T-helper 22 cell (primary cell): Measurements from ENCODE around the gene MTMR12.
"Not testable (repeated sequence)": the region's sequence is repeated elsewhere in the genome, so short reads cannot be mapped to it uniquely, and the experiment has no call there.

Experiments used
- DNase-seq: peaks from one replicate; pipeline ENCODE4 v3.0.0-alpha.2; 2020; ENCODE audit warnings: low read depth

MTMR12 gene

DNA sequence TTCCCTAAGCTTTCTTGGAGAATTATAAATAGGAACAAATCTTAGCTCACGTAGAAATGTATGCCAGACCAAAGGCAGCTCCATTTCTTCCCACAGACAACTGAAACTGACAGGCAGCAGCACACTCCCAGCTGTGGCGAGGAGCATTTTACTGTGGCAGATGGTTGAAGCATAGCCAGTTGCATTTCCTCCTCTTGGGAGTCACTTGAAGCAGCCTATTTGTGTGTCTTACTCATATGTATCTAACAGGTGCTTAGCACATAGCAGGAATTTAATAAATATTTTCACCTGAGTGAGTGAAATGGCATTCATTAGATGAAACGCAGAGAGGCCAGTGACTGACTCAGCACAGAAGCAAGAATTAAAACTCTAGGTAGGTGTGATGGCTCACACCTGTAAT lies 12.3 kb upstream of the MTMR12 start:
- DNase-seq: no peak

GRCh38 chr5:32323741-32324140 lies 11.0 kb upstream of the MTMR12 start:
- DNase-seq: no peak

DNA sequence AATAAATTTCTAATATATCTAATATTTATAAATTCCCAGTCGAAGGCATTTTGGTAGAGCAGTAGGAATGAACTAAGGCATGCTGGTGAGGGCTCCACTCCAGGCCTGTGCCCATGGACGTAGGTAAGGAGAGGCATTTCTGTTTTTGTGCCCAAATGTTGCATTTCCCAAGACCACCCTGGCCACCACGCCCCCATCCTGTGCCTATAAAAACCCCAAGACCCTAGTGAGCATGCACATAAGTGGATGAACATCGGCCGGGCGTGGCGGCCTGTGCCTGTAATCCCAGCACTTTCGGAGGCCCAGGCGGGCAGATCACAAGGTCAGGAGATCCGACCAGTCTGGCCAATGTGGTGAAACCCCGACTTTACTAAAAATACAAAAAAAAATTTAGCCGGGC lies 10.1 kb upstream of the MTMR12 start:
- DNase-seq: no peak

DNA sequence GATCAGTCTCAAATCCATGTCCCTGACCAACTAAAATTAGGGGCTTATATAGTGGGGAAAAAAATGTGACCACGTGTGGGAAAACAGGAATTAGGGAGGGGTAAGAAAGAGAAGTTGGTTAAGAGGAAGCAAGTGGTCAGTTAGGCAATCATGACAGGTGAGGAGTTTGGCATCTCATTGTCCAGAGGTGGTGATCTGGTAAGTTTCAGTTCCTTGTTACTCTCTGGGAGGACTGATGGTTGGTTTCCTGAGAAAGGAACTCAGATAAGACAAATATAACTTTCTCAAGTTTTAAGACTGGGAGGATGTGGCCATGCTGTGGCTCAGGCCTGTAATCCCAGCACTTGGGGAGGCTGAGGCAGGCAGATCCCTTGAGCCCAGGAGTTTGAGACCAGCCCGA lies 9.0 kb upstream of the MTMR12 start:
- not testable (repeated sequence) for DNase-seq

GRCh38 chr5:32320576-32320975 lies 7.8 kb upstream of the MTMR12 start:
- DNase-seq: no peak

DNA sequence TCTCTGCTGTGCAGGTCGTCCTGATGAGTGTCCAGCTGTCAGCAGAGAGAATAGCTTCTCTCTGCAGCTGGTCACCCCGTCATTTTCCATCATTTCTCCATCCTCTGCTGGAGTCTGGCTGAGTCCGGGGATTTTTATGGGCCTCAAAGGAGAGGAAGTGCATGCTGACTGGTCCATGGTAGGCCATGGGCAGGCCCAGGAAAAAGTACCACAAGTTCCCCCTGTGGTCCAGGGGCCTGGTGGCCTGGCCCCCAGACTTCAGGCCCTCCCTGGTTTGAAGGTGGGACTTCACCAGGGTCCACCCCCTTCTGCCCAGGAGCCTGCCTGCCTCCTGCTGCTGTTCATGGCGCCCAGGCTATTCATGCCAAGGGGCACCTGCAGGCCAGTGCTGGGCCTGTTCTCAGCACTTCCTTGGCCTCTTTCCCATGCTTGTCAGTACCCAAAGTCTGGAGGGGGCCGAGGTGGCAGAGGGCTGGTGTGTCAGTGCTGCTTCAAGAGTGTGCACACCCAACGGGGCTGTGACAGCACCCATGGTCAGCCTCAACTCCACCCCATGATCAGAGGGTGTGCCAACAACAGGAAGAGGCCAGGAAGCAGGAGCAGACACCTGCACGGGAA lies 7.3 kb upstream of the MTMR12 start:
- no peak for DNase-seq

GRCh38 chr5:32319392-32319791 lies 6.7 kb upstream of the MTMR12 start:
- DNase-seq: no peak

DNA sequence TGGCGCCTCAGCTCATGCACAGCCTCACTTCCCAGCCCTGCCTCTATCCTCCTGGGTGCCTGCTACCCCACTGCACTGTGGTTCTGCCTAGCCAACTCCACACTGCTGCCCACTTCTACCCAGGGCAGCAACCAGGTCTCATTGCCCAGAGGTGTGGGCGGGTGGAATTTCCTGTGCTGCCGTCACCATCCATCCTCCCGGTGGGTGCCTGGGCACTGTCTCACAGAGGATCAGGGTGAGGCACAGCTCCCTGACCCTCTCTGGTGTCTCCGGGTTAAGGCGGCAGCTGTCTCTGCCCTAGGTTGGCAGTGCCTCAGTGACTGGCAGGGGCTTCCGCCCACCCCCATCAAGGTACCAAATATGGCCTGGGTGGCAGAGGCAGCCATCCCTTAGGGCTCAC lies 4.3 kb upstream of the MTMR12 start:
- DNase-seq: no peak

DNA sequence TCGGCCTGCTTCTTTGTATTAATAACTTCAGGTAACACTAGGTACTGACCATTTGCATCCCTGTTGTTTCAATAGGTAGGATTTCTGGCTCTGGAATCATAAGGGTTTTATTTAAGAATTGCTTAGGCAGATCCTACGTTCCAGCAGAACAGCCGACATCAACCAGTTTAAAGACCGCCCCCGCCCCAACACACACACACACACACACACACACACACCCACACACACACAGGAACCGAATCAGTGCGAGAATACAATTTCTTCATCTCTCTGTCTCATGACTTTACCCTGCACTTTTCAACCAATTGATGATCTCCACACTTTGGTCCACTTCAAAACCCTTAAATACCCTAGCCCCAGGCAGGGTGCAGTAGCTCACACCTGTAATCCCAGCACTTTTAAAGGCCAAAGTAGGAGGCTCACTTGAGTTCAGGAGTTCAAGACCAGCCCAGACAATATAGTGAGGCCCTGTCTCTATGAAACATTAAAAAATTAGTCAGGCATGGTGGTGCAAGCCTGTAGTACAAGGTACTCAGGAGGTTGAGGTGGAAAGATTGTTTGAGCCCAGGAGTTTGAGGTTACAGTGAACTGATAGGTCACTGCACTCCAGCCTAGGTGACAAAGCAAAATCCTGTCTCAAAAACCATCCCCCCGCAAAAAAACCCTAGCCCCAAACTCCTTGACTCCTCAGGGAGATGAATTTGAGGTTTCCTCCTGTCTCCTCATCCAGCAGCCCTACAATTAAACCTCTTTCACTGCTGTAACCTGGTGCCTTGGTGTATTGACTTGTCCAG lies 2.7 kb upstream of the MTMR12 start:
- no peak for DNase-seq

DNA sequence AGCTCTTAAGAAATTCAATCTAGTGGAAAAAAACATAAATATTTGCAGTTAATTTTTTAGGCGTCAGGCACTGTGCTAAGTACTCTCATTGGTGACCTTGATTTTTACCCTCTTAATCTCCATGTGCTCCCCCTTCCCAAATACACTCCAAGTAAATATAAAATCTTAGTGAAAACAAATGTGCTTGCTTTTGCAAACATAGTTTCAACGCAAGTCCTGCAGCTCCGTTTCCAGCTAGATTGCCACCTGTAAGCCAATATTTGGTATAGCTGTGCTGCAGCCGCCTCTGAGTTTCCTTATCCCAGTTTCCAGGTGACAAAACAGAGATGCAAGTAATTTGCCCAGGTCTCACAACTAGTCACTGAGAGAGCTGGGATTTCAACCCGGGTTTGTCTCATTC lies 1.9 kb upstream of the MTMR12 start:
- DNase-seq: no peak

- DNase-seq: not testable (repeated sequence)
Observed at GRCh38 chr5:32314152-32314488, 1.4 kb upstream of the MTMR12 start.

GRCh38 chr5:32312197-32312594 lies 543 bp downstream of the MTMR12 start:
- DNase-seq: no peak

DNA sequence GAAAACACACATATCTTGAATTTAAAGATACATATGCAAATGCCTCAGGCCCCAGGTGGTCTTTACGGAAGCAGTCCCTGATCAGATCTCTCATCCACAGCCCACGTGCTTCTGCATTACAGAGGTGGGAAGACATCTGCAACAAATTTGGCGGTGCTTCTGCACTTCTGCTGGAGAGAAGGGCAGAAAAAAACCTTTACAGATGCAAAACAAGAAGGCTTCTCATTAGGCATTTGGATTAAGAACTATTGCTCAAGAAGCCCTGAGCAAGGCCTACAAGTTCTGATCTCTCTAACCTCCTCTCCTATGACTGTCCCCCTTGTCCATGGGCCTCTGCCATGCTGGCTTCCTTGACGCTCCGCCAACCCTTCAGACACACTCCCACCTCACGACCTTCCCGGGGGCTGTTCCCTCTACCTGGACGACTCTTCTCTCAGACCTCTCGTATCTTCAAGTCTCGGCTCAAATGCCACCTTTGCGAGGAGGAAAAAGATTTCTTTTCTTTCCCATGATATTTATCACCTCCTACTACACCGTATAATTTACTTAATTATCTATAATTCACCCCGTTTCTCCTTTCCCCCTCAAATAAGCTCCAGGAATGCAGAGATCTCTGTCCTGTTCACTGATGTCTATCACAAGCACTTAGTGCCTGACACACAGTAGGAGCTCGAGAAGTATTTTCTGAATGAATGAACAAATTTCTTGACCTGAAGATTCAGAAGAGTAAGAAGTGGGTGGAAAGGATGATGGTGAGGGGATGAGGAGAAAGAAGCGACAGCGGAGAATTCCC lies 1.1 kb downstream of the MTMR12 start:
- no peak for DNase-seq

DNA sequence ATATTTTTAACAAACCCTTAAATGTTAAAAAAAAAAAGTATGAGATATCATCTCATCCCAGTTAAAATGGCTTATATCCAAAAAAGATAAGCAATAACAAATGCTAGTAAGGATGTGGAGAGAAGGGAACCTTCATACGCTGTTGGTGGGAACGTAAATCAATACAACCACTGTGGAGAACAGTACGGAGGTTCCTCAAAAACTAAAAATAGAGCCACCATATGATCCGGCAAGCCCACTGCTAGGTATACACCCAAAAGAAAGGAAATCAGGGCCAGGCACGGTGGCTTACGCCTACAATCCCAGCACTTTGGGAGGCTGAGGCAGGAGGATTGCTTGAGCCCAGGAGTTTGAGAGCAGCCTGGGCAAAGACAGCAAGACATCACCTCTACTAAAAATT lies 3.0 kb downstream of the MTMR12 start:
- no peak for DNase-seq

- DNase-seq: no peak
Observed at GRCh38 chr5:32308946-32309345, 3.8 kb downstream of the MTMR12 start.

DNA sequence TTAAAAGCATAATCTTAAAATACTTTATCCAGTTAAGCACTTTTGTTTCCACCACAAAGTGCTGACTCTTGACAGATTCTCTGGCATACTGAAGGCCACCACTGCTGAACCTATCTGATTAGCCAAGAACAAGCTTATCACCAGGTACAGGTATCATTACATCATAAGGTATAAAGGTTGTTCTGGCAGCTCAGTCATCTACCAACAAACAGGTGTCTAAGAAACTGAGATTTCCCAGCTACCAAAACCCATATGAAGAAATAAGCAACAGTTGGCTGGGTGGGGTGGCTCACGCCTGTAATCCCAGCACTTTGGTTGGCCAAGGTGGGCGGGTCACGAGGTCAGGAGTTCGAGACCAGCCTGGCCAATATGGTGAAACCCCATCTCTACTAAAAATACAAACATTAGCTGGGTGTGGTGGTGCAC lies 5.0 kb downstream of the MTMR12 start:
- no peak for DNase-seq

- DNase-seq: no peak
Observed at GRCh38 chr5:32304622-32305021, 8.1 kb downstream of the MTMR12 start.

DNA sequence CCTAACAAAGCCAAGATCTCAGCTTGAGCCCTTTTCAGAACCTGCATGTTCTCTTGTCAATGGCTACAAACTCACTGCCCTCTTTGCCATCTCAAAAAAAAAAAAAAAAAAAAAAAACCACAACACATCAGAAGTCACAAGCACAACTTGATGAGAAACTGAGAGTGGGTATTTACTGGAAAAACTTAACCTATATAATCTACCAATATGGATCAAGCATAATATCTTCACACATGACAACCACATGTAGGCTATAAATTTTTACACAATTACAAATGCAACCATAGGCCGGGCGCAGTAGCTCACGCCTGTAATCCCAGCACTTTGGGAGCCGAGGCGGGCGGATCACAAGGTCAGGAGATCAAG lies 9.0 kb downstream of the MTMR12 start:
- DNase-seq: no peak

DNA sequence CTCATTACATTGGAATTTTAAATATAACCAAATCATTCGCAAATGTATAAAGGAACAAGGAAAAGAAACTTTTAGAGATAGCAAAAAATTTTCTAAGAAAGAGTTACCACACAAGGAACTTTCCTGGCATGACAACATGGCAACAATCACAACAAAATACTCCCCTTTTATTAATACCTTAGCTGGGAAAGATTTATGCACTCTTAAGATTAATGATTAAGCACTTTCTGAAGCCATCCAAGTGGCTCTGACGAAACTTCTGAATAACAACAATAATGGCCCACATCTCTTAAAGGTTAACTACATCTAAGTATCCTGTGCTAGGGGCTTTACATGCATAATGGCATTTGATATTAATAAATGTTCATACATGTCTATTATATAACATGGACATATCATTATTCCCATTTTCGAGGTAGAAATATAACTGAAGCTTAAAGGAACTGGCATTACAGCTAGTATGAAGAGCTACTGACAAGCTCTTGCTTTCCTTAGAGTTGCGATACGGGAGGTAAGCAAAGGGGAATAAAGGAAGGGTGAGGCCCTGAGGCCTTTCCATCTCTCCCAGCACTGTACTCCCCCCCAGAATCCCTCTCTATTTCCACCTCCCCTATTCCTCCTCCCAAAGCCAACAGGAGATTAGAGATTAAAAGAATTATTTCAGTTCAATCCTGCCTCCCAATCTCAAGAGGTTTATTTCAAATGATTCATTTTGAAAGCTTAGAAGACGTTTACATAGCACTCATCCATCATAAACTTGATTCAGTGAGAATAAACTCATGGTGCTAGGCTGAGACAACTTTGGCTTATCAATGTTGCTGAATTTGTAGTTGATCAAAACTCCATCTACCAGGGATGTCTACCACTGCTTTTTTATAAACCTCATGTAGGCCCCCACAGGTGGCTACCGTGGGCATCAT lies 9.6 kb downstream of the MTMR12 start:
- no peak for DNase-seq

DNA sequence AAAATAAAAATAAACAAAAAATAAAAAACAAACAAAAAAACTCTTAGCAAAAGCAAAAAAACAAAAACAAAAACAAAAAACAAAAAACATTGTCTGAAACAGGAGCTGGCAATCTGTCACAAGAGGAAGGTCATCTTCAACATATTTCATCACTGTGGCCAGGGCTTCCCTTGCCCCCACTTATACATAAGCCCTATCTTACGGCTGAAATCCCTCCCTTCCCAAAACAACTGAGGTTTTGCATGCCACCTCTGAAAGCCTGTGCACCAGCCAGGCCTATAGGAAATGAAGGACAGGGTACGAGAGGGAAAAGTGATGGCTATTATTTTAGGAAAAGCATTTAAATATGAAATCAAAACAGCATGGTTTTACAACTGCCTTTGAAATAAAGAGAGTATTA lies 10.8 kb downstream of the MTMR12 start:
- no peak for DNase-seq

GRCh38 chr5:32299059-32299677 lies 13.6 kb downstream of the MTMR12 start:
- DNase-seq: no peak

GRCh38 chr5:32298059-32298415 lies 14.7 kb downstream of the MTMR12 start:
- DNase-seq: no peak
